ENCODE data around the gene DGCR6.
"Not testable (repeated sequence)": the region's sequence is repeated elsewhere in the genome, so short reads cannot be mapped to it uniquely, and the experiment has no call there.

Gene DGCR6

DNA sequence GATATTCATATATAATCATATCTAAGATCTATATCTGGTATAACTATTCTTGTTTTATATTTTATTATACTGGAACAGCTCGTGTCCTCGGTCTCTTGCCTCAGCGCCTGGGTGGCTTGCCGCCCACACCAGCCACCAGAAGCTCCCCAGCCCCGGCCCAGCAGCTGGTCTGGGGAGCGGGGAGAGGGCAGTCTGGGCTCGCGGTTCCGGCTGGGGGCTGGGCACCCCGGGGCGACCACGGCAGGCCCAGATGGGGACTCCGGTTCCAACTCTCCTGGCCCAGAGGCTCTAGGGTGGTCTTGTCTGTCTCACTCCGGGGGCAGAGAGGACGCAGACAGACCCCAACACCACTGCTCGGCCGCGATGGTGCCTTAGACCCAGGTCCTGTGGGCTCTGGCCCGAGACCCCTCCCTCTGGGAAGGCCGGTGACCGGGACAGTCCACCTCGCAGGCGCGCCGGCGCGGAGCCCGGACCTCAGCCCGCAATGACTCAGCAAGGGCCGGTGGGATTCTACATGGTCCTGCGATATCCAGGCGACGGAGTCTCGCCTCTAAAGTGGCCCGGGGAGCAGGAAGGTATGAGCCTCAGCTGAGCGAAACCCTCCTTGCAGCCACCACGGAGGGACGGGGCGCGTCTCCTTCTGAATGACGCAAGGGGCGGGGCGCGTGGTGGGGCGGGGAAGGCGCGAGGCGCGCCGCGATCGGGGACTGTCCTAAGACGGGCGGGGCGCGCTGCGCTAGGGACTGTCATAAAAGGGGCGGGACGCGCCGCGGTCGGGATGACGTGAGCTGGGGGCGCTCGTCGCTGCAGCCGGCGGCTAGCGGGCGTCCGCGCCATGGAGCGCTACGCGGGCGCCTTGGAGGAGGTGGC lies at the start of gene DGCR6:
DGCR6 (plus strand) TSS at position 781 of the 870 bp plus-strand sequence; CDS start at position 836, 55 bp downstream.
- no peak for DNase-seq

DNA sequence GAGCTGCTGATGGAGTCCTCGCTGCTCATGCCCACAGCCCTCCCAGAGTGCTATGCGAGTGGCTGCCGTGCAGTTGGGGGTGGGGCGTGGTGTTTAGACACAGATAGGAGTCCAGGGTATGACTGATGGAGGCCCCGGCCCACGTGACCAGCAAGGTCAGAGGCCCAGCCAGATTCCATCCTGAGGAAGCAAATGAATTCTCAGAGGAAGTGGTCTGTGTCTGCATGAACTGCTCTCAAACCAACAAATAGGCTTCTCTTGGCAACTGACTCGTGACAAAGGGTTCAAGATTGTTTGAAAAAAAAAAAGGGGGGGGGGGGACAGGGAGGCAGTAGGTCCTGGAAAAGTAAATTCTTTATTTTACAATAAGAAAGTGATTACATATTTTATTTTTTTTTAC lies 46.8 kb upstream of the DGCR6 start:
- not testable (repeated sequence) for DNase-seq

DNA sequence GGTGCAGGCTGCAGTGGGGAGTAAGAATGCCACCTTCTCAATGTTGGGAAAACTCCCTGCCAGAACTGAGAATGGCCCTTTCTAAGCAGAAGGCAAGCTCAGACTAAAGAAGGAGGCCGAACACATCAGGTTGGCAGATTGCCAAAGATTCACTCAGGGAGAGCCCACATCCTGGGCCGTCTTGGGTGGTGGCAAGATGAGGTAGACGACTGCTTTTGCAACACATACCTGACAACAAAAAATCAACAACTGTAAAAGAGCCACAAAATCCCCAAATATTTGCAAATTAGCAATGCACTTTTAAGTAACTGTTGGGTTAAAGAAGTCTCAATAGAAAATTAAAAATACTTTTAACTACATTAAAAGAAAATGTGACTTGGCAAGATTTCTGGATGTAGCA lies 24.9 kb upstream of the DGCR6 start:
- DNase-seq = not testable (repeated sequence)

DNA sequence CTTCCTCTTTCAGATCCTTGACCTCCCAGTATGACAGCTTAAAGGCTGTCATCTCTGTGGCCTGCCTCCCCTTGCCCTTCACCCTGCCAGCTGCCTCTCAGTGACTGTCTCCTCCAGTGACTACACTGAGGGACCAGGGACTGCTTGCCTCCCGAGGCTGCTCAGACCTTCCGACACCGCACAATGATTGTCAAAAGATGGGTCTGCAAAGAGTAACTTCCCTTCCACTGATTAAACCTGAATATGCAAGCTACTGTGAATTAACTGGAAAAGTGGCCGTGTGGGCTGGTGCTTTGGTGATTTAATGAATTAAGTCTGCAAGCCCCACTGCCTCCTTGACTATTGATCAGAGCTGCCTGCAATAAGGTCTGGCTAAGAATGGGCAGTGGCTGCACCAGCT lies 21.7 kb upstream of the DGCR6 start:
- DNase-seq = not testable (repeated sequence)

DNA sequence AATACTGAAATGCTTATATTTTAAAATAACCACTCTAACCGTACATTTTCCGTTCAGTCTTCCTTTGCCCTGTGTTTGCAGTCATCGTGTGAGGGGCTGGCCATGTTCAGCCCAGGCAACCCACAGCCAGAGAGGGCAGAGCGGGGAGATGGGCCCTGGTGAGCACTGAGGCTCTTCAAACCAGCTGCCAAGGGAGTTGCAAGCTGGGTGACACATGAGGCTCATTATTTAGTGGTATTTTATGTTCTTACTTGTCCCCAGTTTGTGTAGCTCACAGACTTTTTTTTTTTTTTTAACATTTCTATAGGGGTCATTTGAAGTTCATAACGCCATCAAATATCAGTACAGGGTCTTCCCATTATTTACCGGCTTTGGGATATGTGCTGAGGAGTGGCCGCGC lies 18.0 kb upstream of the DGCR6 start:
- DNase-seq = no peak

DNA sequence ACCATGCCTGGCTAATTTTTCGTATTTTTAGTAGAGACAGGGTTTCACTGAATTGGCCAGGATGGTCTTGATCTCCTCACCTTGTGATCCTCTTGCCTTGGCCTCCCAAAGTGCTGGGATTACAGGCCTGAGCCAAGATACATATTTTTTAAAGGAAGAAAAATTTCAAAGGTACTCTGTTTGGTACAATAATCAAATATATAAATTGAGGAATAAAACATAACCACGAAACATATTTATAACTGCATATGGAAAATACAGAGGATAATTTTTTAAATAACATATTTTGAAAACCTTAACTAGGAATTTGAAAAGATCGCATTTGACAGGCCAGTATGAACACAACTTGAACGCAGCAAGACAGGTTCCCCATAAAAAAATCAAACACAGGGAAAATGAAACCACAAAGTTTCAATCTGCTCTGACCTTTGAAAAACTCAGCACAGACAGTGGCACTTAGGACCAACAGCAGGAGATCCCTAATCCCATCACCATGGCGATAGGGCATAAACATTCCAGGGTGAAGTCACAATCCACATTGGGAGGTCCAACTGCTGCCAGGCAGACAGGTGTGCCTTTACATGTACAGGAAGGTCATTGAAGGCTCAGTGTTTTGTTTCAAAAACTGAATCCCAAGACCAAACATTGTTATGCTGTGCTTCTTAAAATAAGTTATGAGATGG lies 15.5 kb upstream of the DGCR6 start:
- not testable (repeated sequence) for DNase-seq

DNA sequence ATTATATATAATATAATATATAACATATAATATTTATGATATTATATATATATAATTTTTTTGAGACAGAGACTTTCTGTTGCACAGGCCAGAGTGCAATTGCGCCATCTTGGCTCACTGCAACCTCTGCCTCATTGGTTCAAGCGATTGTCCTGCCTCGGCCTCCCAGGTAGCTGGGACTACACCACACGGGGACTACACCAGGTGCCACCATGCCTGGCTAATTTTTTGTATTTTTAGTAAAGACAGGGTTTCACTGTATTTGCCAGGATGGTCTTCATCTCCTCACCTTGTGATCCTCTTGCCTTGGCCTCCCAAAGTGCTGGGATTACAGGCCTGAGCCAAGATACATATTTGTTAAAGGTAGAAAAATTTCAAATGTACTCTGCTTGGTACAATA lies 12.3 kb upstream of the DGCR6 start:
- not testable (repeated sequence) for DNase-seq

DNA sequence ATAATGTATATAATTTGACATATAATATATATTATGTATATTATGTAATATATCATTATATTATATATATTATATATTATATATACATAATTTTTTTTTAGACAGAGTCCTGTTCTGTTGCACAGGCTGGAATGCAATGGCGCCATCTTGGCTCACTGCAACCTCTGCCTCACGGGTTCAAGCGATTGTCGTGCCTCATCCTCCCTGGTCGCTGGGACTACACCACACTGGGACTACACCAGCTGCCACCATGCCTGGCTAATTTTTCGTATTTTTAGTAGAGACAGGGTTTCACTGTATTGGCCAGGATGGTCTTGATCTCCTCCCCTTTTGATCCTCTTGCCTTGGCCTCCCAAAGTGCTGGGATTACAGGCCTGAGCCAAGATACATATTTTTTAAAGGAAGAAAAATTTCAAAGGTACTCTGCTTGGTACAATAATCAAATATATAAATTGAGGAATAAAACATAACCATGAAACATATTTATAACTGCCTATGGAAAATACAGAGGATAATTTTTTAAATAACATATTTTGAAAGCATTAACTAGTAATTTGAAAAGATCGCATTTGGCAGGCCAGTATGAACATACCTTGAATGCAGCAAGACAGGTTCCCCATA lies 10.0 kb upstream of the DGCR6 start:
- not testable (repeated sequence) for DNase-seq

DNA sequence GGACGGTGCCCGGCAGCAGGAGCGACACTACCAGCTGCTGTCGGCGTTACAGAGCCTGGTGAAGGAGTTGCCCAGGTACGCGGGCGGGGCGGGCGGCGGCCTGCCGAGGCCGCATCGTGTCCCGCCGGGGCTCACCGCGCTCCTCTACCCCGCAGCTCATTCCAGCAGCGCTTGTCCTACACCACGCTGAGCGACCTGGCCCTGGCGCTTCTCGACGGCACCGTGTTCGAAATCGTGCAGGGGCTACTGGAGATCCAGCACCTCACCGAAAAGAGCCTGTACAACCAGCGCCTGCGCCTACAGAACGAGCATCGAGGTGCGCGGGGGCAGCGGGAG lies 258 bp downstream of the DGCR6 start:
- DNase-seq = not testable (repeated sequence)

DNA sequence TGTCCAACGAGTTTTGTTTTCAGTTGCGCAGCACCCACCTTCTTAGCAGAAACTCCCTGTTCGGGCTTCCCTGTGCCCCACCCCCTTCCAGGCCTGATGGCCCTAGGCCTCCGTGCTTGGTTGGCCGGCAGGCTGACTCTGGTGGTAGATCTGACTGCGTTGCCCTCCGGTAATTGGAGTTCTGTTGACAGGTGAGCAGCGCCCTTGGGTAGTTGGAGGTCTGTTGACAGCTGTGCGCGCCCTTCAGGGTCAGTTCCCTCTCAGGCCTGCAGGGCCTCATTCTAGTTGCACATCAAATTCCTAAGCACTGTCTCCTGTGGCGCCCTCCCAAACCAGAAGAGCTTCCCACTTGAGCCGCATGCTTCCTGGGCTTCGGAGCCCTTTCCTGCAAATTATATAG lies 776 bp downstream of the DGCR6 start:
- DNase-seq = no peak

DNA sequence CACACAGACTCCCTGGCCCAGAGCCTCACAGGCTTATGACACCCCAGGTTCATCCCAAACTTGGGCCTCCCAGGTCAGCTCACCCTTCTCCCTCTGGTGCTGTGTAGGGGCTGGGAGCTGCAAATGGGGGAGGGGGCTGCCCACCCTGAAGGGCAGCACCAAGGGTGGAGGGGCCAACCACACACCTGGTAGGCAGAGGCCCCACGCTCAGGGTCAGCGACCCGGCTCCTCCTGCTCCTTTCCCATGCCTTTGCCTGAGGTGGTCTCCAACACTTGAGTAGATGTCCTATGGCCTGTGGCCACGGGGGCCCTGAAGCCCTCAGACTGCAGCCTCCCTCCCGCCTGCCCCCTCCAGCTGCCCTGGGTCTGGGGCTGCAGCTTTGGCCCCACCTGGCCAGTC lies 3.4 kb downstream of the DGCR6 start:
- DNase-seq = no peak

DNA sequence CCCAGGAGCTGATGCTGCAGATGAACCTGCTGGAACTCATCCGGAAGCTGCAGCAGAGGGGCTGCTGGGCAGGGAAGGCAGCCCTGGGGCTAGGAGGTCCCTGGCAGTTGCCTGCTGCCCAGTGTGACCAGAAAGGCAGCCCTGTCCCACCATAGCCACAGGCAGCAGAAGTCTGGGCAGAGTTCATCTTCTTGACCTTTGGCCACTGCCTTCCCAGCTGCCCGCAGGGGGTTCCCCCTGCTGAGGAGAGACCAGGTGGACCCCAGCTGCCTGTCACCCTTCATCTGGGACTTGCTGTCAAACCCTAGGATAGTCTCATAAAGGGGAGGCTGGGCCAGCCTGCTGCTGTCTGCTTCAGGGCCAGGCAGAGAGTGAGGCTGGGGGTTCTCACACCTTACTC lies 5.4 kb downstream of the DGCR6 start:
- not testable (repeated sequence) for DNase-seq

DNA sequence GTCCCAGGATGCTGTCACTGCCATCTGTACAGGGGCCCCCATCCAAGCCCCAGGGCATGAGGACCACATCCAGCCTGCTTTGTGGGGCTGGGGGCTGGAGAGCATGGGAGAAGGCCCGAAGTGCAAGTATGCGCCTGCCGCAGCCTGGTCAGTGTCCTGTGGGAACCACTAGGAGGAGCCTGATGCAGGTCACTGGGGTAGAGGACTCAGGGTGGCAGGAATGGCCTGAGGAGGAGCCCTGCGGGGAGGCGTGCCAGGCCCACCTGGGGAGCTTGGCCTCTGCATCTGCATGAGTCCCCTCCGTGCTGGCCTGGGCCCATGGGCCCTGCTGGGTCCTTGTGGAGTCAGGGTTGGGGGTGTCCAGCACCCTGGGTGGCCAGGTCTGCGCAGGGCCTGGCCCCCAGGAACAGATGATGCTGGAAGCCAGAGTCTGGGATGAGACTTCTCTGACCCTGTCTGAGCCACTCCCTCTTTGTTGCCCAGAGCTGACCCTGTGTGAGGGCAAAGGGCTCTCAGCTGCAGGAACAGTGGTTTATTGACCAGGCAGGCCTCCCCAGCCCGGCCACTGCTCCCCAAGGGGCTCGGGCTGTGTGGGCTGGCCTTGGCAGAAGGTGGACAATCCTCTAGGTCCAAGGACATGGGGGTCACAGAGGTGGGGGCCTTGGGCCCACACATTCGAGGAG lies 6.3 kb downstream of the DGCR6 start:
- not testable (repeated sequence) for DNase-seq

DNA sequence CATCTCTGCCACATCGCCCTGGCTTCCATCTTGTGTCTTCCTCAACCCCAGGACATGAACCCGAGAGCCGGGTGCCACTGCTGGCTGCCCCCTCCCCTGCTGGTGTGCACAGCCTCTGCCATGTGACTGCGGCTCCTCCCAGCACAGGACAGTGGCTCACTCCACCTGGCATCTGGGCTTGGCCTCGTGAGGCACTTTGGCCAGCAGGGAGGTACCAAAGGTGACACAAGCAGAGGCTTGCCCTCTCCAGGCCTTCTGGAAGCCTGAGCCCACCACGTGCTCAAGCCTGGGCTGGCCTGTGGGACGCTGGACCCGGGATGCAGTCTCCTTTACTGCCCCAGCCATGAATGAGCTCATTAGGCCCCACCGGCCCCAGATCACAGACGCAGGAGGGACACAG lies 8.4 kb downstream of the DGCR6 start:
- not testable (repeated sequence) for DNase-seq

DNA sequence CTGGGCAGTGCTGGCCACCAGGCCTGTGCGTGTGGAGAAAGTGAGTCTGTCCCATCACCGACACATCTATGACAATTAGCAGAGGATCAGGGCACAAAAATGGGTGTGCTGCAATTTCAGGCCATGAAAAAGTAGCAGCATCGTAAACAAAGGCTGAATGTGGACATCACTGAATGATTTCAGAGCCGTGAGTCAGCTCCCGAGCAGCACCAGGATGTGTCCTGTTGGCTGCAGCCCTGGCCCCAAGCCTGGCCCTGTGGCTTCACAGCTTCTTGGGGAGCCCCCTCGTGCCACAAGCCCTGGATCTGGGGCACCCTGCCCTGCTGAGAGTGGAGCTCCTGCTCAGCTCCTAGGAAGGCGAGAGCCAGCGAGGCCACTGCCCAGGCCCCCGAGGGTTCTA lies 9.4 kb downstream of the DGCR6 start:
- DNase-seq = not testable (repeated sequence)

DNA sequence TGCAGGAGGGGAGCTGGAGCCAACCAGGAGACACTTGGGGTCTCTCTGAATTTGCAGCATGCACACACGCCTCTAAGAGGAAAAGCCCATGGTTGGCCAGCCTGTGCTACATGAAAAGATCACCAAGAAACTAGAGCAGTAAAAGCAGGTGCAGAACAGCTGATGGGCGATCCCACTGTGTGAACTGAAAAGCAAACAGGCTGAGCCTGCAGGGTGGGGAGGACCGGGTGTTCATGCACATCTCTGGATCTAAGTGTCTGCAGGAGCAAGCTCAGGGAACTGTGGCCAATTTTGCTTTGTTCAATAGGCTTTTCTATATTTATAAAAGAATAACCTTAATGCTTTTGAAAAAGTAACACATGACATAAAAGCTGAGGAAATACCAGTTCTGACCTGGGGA lies 11.7 kb downstream of the DGCR6 start:
- DNase-seq = not testable (repeated sequence)

DNA sequence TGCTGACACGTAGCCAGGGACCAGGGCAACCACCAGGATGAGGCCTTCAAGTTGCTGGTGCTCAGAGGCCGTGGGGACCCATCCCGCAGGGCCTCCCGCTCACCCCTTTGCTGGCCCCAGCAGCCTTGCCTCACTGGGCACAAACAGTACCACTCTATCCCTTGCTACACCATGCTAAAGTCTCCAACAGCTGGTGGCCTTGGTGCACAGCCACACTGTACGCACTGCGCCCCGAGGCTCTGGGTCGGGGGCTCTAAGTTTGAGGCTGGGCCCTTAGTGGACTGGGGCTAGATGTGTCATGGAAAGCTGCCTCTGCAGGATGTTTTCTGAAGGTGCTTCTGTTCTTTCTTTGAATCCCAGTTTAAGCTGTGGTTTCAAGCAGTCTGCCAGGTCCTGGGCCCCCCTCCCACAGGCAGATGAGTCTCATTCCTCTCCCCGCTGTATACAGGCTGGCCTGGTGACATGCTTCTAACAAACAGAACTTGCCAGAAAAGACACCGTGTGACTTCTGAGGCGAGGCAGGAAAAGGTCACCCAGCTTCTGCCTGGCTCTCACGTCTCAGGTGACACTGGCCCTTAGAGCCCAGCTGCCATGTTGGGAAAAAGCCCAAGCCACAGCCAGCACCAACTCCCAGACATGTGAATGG lies 14.3 kb downstream of the DGCR6 start:
- not testable (repeated sequence) for DNase-seq

DNA sequence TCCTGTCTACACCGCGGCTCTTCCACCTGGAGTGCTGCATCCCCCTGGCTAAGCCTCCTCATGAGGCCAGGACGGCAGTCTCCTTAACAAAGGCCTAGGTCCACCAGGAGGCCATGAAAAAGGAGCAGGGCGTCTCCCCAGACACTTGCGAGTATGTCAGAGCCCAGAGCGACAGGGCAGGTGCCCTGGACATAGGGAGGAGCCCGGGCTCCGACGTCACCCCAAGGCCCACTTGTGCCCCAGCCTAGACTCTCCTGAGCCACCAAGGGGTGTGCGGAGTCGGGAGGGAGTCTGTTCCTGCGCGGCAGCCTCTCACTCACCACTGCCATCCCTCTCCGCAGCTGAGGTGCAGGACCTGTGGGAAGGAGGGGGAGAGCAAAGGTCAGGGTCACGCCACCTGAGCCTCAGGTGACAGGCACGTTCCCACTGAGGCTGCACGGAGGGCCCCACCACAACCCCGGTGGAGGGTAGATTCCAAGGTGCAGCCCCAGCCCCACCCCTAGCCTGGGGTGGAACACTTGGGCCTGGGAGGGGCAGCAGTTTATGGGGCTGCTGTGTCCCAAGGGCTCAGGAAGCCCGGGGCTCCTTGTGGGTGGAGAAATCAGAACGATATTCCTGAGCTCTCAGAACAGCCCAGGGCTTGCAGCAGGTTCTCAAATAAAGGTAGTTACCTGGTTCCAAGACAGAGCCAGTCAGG lies 19.4 kb downstream of the DGCR6 start:
- no peak for DNase-seq

DNA sequence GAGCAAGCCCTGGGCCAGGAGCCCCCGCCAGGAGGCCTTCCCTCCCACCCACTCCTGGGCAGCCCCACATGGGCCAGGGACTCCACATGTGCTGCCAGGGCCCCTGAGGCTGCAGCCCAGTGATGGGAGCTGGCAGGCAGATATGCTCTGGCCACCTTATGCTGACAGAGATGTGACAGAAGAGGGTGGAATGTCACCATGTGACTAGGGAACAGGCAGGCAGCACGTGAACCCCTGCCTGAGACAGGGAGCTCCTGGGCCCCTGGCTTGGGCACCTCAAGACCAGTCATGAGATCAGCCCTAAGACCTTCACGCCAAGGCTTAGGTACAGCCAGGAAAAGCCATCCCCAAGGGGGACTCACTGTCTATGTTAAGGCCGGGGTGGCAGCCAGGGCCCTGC lies 20.9 kb downstream of the DGCR6 start:
- no peak for DNase-seq

DNA sequence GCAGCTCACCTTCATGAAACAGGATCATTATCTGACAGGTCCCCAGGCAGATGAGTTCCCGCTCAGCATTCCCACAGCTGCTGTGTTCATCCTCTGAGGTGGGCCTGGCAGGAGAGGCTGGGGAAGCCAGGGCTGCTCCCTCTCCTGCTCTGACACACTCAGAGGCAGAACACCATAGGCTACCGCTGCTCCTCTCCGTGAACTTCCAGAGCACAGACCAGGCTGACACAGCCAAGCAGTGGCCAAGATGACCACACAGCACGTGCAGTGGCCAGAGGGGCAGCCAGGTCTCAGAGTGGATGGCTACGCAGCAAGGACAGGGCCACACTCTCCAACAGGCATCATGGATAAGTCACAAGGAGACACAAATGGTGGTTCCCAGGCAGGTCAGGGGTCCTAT lies 21.5 kb downstream of the DGCR6 start:
- DNase-seq = no peak

DNA sequence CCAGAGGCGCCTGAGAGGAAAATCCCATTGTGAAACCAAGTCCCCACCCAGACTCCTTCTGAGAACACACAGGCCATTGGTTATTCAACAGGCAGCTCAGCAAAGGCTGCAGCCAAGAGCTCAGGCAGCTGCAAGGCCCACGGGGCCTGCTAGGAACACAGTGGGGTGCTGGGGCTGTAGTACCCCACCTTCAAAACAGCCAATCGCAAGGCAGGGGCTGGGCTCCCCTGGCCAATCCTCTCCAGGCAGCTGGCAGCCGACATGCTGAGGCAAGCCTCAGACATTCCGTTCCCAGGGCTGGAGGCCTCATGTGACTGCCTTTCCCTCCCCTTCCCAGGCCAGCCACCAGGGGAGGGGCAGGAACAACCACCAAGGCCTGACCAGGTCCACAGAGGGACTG lies 23.3 kb downstream of the DGCR6 start:
- DNase-seq = no peak
